RWPE1 (cell line): ENCODE results near the gene ELMOD1.

Experiments used
- CTCF ChIA-PET: fragments of 350-600 bp; sonication (Branson Sonifier 250); formaldehyde crosslinking; extraction: SDS; loops from one replicate; lab custom pipeline; 2021; lab: Yijun Ruan, JAX
- POLR2A ChIA-PET: fragments of 400-600 bp; formaldehyde crosslinking; extraction: SDS; loops from one replicate; lab custom pipeline; 2020; ENCODE audit warnings: antibody characterized with exemption; ENCODE audit not compliant: low non-redundant PET; lab: Yijun Ruan, JAX
- DNase-seq: peaks from one replicate; pipeline ENCODE4 v3.0.0; 2012; ENCODE audit warnings: low spot score
- H3K27ac ChIP-seq: fragments of 450-650 bp; 2 replicates; pipeline ENCODE4 v1.5.1; 2017
- CTCF ChIP-seq: fragments of 450-650 bp; conservative IDR thresholded peaks from 2 replicates; pipeline ENCODE4 v1.5.1; 2017; ENCODE audit warnings: low read depth, mild to moderate bottlenecking

ELMOD1 gene

GRCh38 chr11:107593951-107594350, 3.0 kb downstream of the ELMOD1 start:
- ChIA-PET CTCF (no interaction called here), POLR2A (no interaction called here)
- TF ChIP-seq CTCF: no peak
- no peak for DNase-seq
- H3K27ac ChIP-seq: no peak overlapping the region

GRCh38 chr11:107594736-107595135, 3.8 kb downstream of the ELMOD1 start:
- TF ChIP-seq CTCF: no peak
- no peak overlapping the region for H3K27ac ChIP-seq
- ChIA-PET CTCF (interaction anchor here (0.8 kb wide), 1 partner anchor 19 kb away, joined by 4 read pairs; no protein-coding TSS in a partner anchor), POLR2A (no interaction called here)
- DNase-seq: no peak

- ChIA-PET CTCF (no interaction called here), POLR2A (no interaction called here)
- no peak for TF ChIP-seq CTCF
- no peak overlapping the region for H3K27ac ChIP-seq
- no peak for DNase-seq
Observed at GRCh38 chr11:107598225-107599139, 7.5 kb downstream of the ELMOD1 start.

GRCh38 chr11:107605061-107606006, 14.4 kb downstream of the ELMOD1 start:
- POLR2A ChIA-PET: no interaction called here
- DNase-seq: no peak
- no peak for TF ChIP-seq CTCF
- CTCF ChIA-PET: interaction anchor here (0.7 to 1.1 kb wide), 2 partner anchors 10 to 165 kb away, joined by 3 to 4 read pairs; no protein-coding TSS in a partner anchor
- H3K27ac ChIP-seq: no peak overlapping the region

- no peak for DNase-seq
- TF ChIP-seq CTCF: no peak
- no peak overlapping the region for H3K27ac ChIP-seq
- POLR2A ChIA-PET: no interaction called here
- CTCF ChIA-PET: interaction anchor here (0.7 to 1.1 kb wide), 2 partner anchors 9 to 165 kb away, joined by 3 to 5 read pairs; no protein-coding TSS in a partner anchor
Observed at GRCh38 chr11:107606141-107606540, 15.2 kb downstream of the ELMOD1 start.

- POLR2A ChIA-PET: no interaction called here
- CTCF ChIA-PET: interaction anchor here (0.6 to 0.7 kb wide), 2 partner anchors 17 to 42 kb away, joined by 3 read pairs; no protein-coding TSS in a partner anchor
Observed at GRCh38 chr11:107608809-107609208, 17.9 kb downstream of the ELMOD1 start.

More at GRCh38 chr11:107608809-107609208, 17.9 kb downstream of the ELMOD1 start:
- no peak for DNase-seq
- TF ChIP-seq CTCF: no peak
- H3K27ac ChIP-seq: no peak overlapping the region
